ENCODE measurements around the gene CADM1. TPM values are rescaled to one million over a fixed set of nuclear protein-coding genes. Genes with fewer than 3 reads are reported as not detected.

Gene CADM1
- total and polyA plus RNA-seq, 9 of the 15 experiments (the other 6 are each of a cell fraction or from before 2014, with no cell fraction given) = 0.42 TPM; not detected in 8

DNA sequence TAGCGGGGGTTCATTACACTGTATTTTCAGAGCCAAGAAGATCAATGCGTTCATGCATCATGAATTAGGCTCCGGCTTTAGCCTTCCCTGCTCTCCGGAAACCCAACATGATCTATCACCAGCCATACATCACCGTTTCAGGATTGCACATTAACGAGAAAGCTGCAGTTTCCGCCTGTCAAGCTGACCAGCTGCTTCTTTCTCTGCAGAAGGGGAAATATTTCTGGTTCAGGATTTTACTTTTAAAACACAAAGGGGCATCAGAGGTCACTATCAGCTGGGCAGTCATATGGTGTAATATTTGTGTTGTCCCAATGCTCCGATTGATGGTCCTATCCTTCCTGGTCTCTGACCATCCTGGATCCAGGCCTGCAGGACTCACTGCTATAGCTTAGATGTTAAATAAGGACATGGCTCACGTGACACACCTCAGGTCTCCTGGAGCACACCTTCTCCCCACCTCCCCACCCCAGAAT, 21.4 kb upstream of the CADM1 start:
- WGBS (ENCODE audit: insufficient coverage, low coverage, missing lambda C conversion rate) = 1% methylated on average over 9 of the region's 9 CpGs
- Histone ChIP-seq H3K4me3 (no peak overlapping the region), H3K4me2 (ENCODE audit: insufficient read depth, low read length) (no peak overlapping the region), H3K9ac (ENCODE audit: insufficient read depth in 1 of 2, low read depth in 2 of 2, low read length in 2 of 2) (no peak overlapping the region), H3K27ac (ENCODE audit: extremely low read depth, low read depth, low read length) (no peak overlapping the region), H3K9me1 (ENCODE audit: control insufficient read depth, insufficient read depth, low read length) (no peaks in the 10 kb centered on the region), H3K9me3 (replicated peaks; ENCODE audit: control insufficient read depth, insufficient read depth, low read depth, low read length) (no peaks in the 10 kb centered on the region), H3K36me3 (ENCODE audit: control insufficient read depth, insufficient read depth, low read length) (no peaks in the 10 kb centered on the region), H2AFZ (ENCODE audit: low read depth, low read length) (no peak overlapping the region), H3K4me1 (replicated peaks in 1 of 2; ENCODE audit: control insufficient read depth in 2 of 2, insufficient read depth in 2 of 2, low read length in 2 of 2) (no peaks in the 10 kb centered on the region), H4K20me1 (replicated peaks; ENCODE audit: control insufficient read depth, insufficient read depth, low read length) (no peaks in the 10 kb centered on the region), H3K27me3 (ENCODE audit: control insufficient read depth in 2 of 2, insufficient read depth in 2 of 2, low read length in 2 of 2) (no peaks in the 10 kb centered on the region), H3K79me2 (ENCODE audit: control insufficient read depth, insufficient read depth, low read length) (no peaks in the 10 kb centered on the region)
- intact Hi-C loops (cut with micrococcal nuclease) (no loop called here), in situ Hi-C loops (cut with MboI) (no loop called here)
- DNase-seq (ENCODE audit: extremely low read depth in 1 of 4, low spot score in 3 of 4) = no peak
- no peak for FAIRE-seq
- POLR2A ChIA-PET = no interaction called here
- no peak for TF ChIP-seq ZNF217 (CRISPR knock-in tag; IDR thresholded peaks at IDR 0.05)
- TF ChIP-seq SIRT6 (IDR thresholded peaks at IDR 0.05; ENCODE audit: low read depth, low read length) = no peak
- TF ChIP-seq, protein P1, sequence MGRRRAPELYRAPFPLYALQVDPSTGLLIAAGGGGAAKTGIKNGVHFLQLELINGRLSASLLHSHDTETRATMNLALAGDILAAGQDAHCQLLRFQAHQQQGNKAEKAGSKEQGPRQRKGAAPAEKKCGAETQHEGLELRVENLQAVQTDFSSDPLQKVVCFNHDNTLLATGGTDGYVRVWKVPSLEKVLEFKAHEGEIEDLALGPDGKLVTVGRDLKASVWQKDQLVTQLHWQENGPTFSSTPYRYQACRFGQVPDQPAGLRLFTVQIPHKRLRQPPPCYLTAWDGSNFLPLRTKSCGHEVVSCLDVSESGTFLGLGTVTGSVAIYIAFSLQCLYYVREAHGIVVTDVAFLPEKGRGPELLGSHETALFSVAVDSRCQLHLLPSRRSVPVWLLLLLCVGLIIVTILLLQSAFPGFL (CRISPR knock-in tag; IDR thresholded peaks at IDR 0.05) = no peak
- TF ChIP-seq, protein P2, sequence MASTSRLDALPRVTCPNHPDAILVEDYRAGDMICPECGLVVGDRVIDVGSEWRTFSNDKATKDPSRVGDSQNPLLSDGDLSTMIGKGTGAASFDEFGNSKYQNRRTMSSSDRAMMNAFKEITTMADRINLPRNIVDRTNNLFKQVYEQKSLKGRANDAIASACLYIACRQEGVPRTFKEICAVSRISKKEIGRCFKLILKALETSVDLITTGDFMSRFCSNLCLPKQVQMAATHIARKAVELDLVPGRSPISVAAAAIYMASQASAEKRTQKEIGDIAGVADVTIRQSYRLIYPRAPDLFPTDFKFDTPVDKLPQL (IDR thresholded peaks at IDR 0.05; ENCODE audit: extremely low read depth, insufficient read length) = no peak
- ATAC-seq = no peak
- no TSS peak for BruUV-seq (replicated peaks)
- CTCF ChIA-PET (ENCODE audit: low intra/inter-chr PET ratio) = no interaction called here

DNA sequence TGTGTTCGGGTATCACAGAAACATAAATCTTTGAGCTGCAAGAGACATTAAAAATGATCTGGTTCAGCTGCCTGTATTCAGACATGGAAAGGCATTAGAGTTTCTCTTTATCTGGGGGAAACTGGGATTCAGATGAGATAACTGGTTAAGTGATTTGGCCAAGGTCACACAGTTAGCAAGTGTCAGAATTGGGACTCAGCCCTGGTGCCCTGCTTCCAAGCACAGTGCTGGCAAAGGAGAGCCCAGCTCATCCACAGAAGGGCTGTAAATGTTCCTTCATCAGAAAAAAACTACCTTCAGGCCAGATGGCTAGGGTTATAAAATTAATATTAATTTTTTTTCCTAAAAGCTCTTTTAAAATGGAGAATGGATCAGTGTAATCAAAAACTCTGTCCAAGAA, 20.4 kb upstream of the CADM1 start:
- in situ Hi-C loops (cut with MboI) = no loop called here
- POLR2A ChIA-PET = no interaction called here

More for the DNA sequence above, 20.4 kb upstream of the CADM1 start:
- CTCF ChIA-PET (ENCODE audit: low intra/inter-chr PET ratio) = no interaction called here
- no peaks in the 10 kb centered on the region for H3K9me3 ChIP-seq (replicated peaks; ENCODE audit: control insufficient read depth, insufficient read depth, low read depth, low read length)
- ATAC-seq (no peak), FAIRE-seq (no peak), DNase-seq (ENCODE audit: extremely low read depth in 1 of 4, low spot score in 3 of 4) (no peak)
- WGBS (ENCODE audit: insufficient coverage, low coverage, missing lambda C conversion rate) = 0% methylated on average over 1 of the region's 1 CpG
- H3K79me2 ChIP-seq (ENCODE audit: control insufficient read depth, insufficient read depth, low read length) = no peaks in the 10 kb centered on the region
- no peak overlapping the region for H2AFZ ChIP-seq (ENCODE audit: low read depth, low read length)
- intact Hi-C loops (cut with micrococcal nuclease) = no loop called here
- H3K27me3 ChIP-seq (ENCODE audit: control insufficient read depth in 2 of 2, insufficient read depth in 2 of 2, low read length in 2 of 2) = no peaks in the 10 kb centered on the region
- BruUV-seq (replicated peaks) = no TSS peak
- H3K4me3 ChIP-seq = no peak overlapping the region
- no peaks in the 10 kb centered on the region for H3K36me3 ChIP-seq (ENCODE audit: control insufficient read depth, insufficient read depth, low read length)
- no peak overlapping the region for H3K27ac ChIP-seq (ENCODE audit: extremely low read depth, low read depth, low read length)
- H4K20me1 ChIP-seq (replicated peaks; ENCODE audit: control insufficient read depth, insufficient read depth, low read length) = no peaks in the 10 kb centered on the region
- TF ChIP-seq ELF2 (CRISPR knock-in tag; IDR thresholded peaks at IDR 0.05) (no peak), SIRT6 (IDR thresholded peaks at IDR 0.05; ENCODE audit: low read depth, low read length) (no peak), SAFB (IDR thresholded peaks at IDR 0.05; ENCODE audit: borderline replicate concordance, low read depth, low read length) (no peak), EGR1 (conservative IDR thresholded peaks at IDR 0.05) (no peak)
- H3K9me1 ChIP-seq (ENCODE audit: control insufficient read depth, insufficient read depth, low read length) = no peaks in the 10 kb centered on the region
- no peaks in the 10 kb centered on the region for H3K4me1 ChIP-seq (replicated peaks in 1 of 2; ENCODE audit: control insufficient read depth in 2 of 2, insufficient read depth in 2 of 2, low read length in 2 of 2)
- no peak overlapping the region for H3K9ac ChIP-seq (ENCODE audit: insufficient read depth in 1 of 2, low read depth in 2 of 2, low read length in 2 of 2)
- H3K4me2 ChIP-seq (ENCODE audit: insufficient read depth, low read length) = no peak overlapping the region

Data from K562 (cell line).